GM12878 (cell line): ENCODE measurements around the gene KCNIP2. TPM values are rescaled to one million over a fixed set of nuclear protein-coding genes. Genes with fewer than 3 reads are reported as not detected.

ENCODE experiments used
- ATAC-seq: fragments of 200-7000 bp; cut with Tn5 transposase; 3 replicates; pipeline ENCODE4 v1.9.1; 2020; ENCODE audit warnings: mild to moderate bottlenecking, moderate library complexity
- BruUV-seq: library from RNA; stranded (reverse); fragments of 400-500 nt; replicated peaks from 2 replicates; lab custom pipeline; 2021; lab: Mats Ljungman, UMichigan
- CTCF ChIA-PET: fragments of 300-600 bp; sonication (Branson Sonifier 250); formaldehyde crosslinking; extraction: SDS; loops from one replicate; lab custom pipeline; 2021; ENCODE audit warnings: inconsistent platforms; lab: Yijun Ruan, JAX
- POLR2A ChIA-PET: fragments of 350-600 bp; formaldehyde crosslinking; extraction: SDS; loops from one replicate; lab custom pipeline; 2021; ENCODE audit warnings: inconsistent platforms; lab: Charles Lee
- RAD21 ChIA-PET: fragments of 300-600 bp; sonication (Branson Sonifier 250); formaldehyde crosslinking; loops from one replicate; lab custom pipeline; 2023; ENCODE audit warnings: antibody characterized with exemption; ENCODE audit not compliant: unreplicated experiment; lab: Charles Lee
- SMC1A ChIA-PET: fragments of 300-600 bp; sonication (Branson Sonifier 250); formaldehyde crosslinking; loops from one replicate; lab custom pipeline; 2023; ENCODE audit not compliant: unreplicated experiment, uncharacterized antibody; lab: Charles Lee
- DNase-seq: peaks from one replicate; pipeline ENCODE4 v3.0.0-alpha.2; 2011; ENCODE audit warnings: low read depth, low spot score
- FAIRE-seq: peaks from 3 replicates; lab custom pipeline; 2011; peaks lifted over from hg19 to GRCh38; lab: Jason Lieb, UNC
- H2AFZ ChIP-seq: 2 replicates; pipeline ENCODE4 v1.6.0; 2011; ENCODE audit warnings: low read depth, low read length, control low read depth; ENCODE audit not compliant: control insufficient read depth
- H3K27ac ChIP-seq: 2 replicates; pipeline ENCODE4 v1.5.1; 2011; ENCODE audit warnings: control low read depth; ENCODE audit not compliant: control insufficient read depth, insufficient read depth
- H3K27me3 ChIP-seq, 2 experiments: replicated peaks in 1 of 2; 2 replicates each; pipeline versions ENCODE4 v1.6.0 to v1.6.1; 2011; ENCODE audit warnings: low read length in 1 of 2; ENCODE audit not compliant: control insufficient read depth in 2 of 2, insufficient read depth in 2 of 2
- H3K36me3 ChIP-seq, 2 experiments: 2 replicates each; pipeline ENCODE4 v1.5.1; 2011; ENCODE audit warnings: low read length in 1 of 2; ENCODE audit not compliant: control insufficient read depth in 2 of 2, insufficient read depth in 2 of 2
- H3K4me1 ChIP-seq: 2 replicates; pipeline ENCODE4 v1.6.1; 2011; ENCODE audit warnings: mild to moderate bottlenecking, low read length, moderate library complexity, mixed read lengths; ENCODE audit not compliant: control insufficient read depth, insufficient read depth
- H3K4me2 ChIP-seq: 2 replicates; pipeline ENCODE4 v1.6.0; 2011; ENCODE audit warnings: control low read depth; ENCODE audit not compliant: control insufficient read depth, insufficient read depth
- H3K4me3 ChIP-seq: fragments of 200-600 bp; sonication (generic); 2 replicates; pipeline ENCODE4 v1.5.1; 2016
- H3K79me2 ChIP-seq: 2 replicates; pipeline ENCODE4 v1.6.0; 2011; ENCODE audit warnings: low read length; ENCODE audit not compliant: control insufficient read depth, insufficient read depth
- H3K9ac ChIP-seq: 2 replicates; pipeline ENCODE4 v1.8.0; 2011; ENCODE audit warnings: low read length, control low read depth, mixed read lengths; ENCODE audit not compliant: control insufficient read depth, insufficient read depth
- H3K9me3 ChIP-seq: replicated peaks from 3 replicates; pipeline ENCODE4 v1.5.1; 2011; ENCODE audit warnings: mild to moderate bottlenecking, low read length; ENCODE audit not compliant: control insufficient read depth, insufficient read depth
- H4K20me1 ChIP-seq: 2 replicates; pipeline ENCODE4 v1.6.0; 2011; ENCODE audit not compliant: control insufficient read depth, insufficient read depth
- BHLHE40 ChIP-seq, 2 experiments: fragments of 450-650 bp in 1 of 2; IDR thresholded peaks; 2 replicates each; pipeline ENCODE4 v1.6.1; 2011 to 2017; ENCODE audit warnings: low read depth in 2 of 2, borderline replicate concordance in 1 of 2, improper control_type of control experiment in 1 of 2, low read length in 1 of 2, mild to moderate bottlenecking in 1 of 2
- CEBPB ChIP-seq, 2 experiments: fragments of 150-350 bp in 1 of 2; IDR thresholded peaks; 2 replicates each; pipeline ENCODE4 v1.6.1; 2012 to 2014; ENCODE audit warnings: low read depth in 2 of 2, low read length in 2 of 2, borderline replicate concordance in 1 of 2, inconsistent platforms in 1 of 2
- EGR1 ChIP-seq, 2 experiments: IDR thresholded peaks; 1 replicate in 1 of 2; 2 replicates in 1 of 2; pipeline ENCODE4 v1.6.1; 2011 to 2012; ENCODE audit warnings: low read depth in 2 of 2, low read length in 2 of 2, borderline replicate concordance in 1 of 2, mild to moderate bottlenecking in 1 of 2, moderate library complexity in 1 of 2
- FOXK2 ChIP-seq: fragments of 450-650 bp; IDR thresholded peaks from 2 replicates; pipeline ENCODE4 v1.6.1; 2017; ENCODE audit warnings: mild to moderate bottlenecking, moderate library complexity
- JUNB ChIP-seq: IDR thresholded peaks from 2 replicates; pipeline ENCODE4 v1.6.1; 2016; ENCODE audit warnings: antibody characterized with exemption, mild to moderate bottlenecking
- NBN ChIP-seq: fragments of 450-650 bp; IDR thresholded peaks from 2 replicates; pipeline ENCODE4 v1.6.1; 2016
- POLR2AphosphoS5 ChIP-seq: IDR thresholded peaks from 2 replicates; pipeline ENCODE4 v1.6.1; 2011; ENCODE audit warnings: mild to moderate bottlenecking, low read length, inconsistent platforms
- RB1 ChIP-seq: fragments of 450-650 bp; formaldehyde crosslinking; IDR thresholded peaks from 2 replicates; pipeline ENCODE4 v1.6.1; 2017; ENCODE audit warnings: mild to moderate bottlenecking, borderline replicate concordance
- SMARCA5 ChIP-seq: fragments of 450-650 bp; IDR thresholded peaks from 2 replicates; pipeline ENCODE4 v1.6.1; 2017; ENCODE audit warnings: mild to moderate bottlenecking
- SP1 ChIP-seq: IDR thresholded peaks from one replicate; pipeline ENCODE4 v1.6.1; 2011; ENCODE audit warnings: low read depth, low read length
- SUZ12 ChIP-seq: fragments of 200-600 bp; sonication (generic); IDR thresholded peaks from one replicate; pipeline ENCODE4 v1.6.1; 2018; ENCODE audit warnings: antibody characterized with exemption, mild to moderate bottlenecking; ENCODE audit not compliant: unreplicated experiment
- TARDBP ChIP-seq: IDR thresholded peaks from 2 replicates; pipeline ENCODE4 v1.6.1; 2016; ENCODE audit warnings: borderline replicate concordance
- TCF12 ChIP-seq: IDR thresholded peaks from 2 replicates; pipeline ENCODE4 v1.6.1; 2011; ENCODE audit warnings: low read depth, mild to moderate bottlenecking, low read length
- YY1 ChIP-seq: IDR thresholded peaks from 2 replicates; pipeline ENCODE4 v1.6.1; 2011; ENCODE audit warnings: low read depth, mild to moderate bottlenecking, low read length
- WGBS: methylation state at CpG from one replicate; pipeline ENCODE4 v1.1.6; 2016; ENCODE audit warnings: low lambda C conversion rate; ENCODE audit not compliant: insufficient replicate concordance, insufficient coverage; ENCODE audit errors: missing lambda C conversion rate; 5-methylcytosine and 5-hydroxymethylcytosine counted together
- in situ Hi-C: fragments of 300-500 bp; cut with MboI; formaldehyde crosslinking; loops from 9 replicates; pipeline ENCODE4 v1.14.3; 2018; ENCODE audit warnings: mixed read lengths
- intact Hi-C: fragments of 100-400 bp; cut with micrococcal nuclease; formaldehyde crosslinking; loops from one replicate; pipeline ENCODE4 v1.14.2; 2022; ENCODE audit not compliant: unreplicated experiment
- polyA plus RNA-seq, 11 experiments: library from polyadenylated mRNA; depleted of rRNA in 4 of 11; unstranded in 6 of 11; stranded (reverse) in 5 of 11; fragments of >200 nt; fragmentation: Nextera tagmentation in 4 of 11; fragmentation: Illumina TruSeq in 1 of 11; extraction: Ambion mirVana in 4 of 11; extraction: Trizol in 1 of 11; gene quantifications; 1 replicate in 1 of 11; 2 replicates in 10 of 11; pipeline versions ENCODE4 v1.2.1 to v1.2.3, GENCODE V29; 2011 to 2016; ENCODE audit warnings: inconsistent platforms in 2 of 11, missing spikeins in 2 of 11, low read depth in 1 of 11
- total RNA-seq, 4 experiments: library from RNA; depleted of rRNA in 3 of 4; stranded (reverse); fragments of >200 nt in 3 of 4; fragmentation: Illumina TruSeq in 1 of 4; extraction: Trizol in 1 of 4; gene quantifications; 2 replicates each; pipeline versions ENCODE4 v1.2.1 to v1.2.3, GENCODE V29; 2013 to 2021
- TF ChIP-seq, protein P1 (sequence below): fragments of 450-650 bp; IDR thresholded peaks from 2 replicates; pipeline ENCODE4 v1.6.1; 2016; ENCODE audit warnings: mild to moderate bottlenecking
- TF ChIP-seq, protein P2 (sequence below): fragments of 450-650 bp; formaldehyde crosslinking; IDR thresholded peaks from 2 replicates; pipeline ENCODE4 v1.4.0; 2022; ENCODE audit warnings: mild to moderate bottlenecking, moderate library complexity
- TF ChIP-seq, protein P3 (sequence below): IDR thresholded peaks from 2 replicates; pipeline ENCODE4 v1.6.1; 2012; ENCODE audit warnings: low read length, inconsistent platforms

Gene KCNIP2
- total and polyA plus RNA-seq, 10 of the 15 experiments (the other 5 are each of a cell fraction or from before 2014, with no cell fraction given) = 0.46 to 4.3 (median 1.7) TPM

DNA sequence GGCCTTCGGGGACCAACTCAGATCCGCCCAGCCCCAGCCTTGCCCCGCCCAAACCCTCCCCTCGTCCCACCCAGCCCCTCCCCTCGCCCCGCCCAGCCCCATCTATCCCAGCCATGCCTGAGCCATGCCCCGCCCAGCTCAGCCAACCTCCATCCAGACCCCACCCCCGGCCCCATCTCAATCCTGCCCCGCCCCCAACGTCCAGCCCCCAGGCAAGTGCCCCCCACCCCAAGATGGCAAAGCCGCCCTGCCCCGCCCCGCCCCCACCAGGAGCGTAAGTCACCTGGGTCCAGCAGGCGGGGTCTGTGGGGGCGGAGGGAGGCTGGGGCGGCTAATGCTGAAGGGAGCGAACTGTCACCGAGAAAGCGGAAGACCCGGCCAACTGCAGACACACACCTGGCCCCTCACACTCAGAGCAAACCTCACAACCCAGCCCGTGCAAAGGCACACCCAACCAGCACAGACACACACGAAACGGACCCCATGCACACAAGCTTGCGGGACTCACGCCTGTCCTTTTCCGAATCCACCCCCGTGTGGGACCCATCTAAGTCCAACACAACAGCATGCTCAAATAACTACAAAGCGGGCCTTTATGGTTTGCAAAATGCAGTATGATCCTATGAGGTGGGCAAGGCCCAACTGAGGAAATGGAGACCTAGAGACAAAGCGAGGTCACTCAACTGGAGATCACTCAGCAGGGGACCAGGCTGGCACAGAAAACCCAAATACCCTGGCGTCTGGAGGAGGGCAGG is 13.9 kb downstream of the KCNIP2 start:
- Histone ChIP-seq H2AFZ (peak overlapping the region; percentile 85), H3K4me3 (peak overlapping the region; percentile 63; the same call in 1 of the 2 replicates), H3K36me3 (peaks cover 0 to 4% of the 10 kb centered on the region in 2 experiments; a peak in 1 of 4 replicates), H4K20me1 (no peaks in the 10 kb centered on the region), H3K9me3 (no peaks in the 10 kb centered on the region), H3K27me3 (no peaks in the 10 kb centered on the region), H3K27ac (peak overlapping the region; percentile 82), H3K4me1 (peaks cover 22% of the 10 kb centered on the region), H3K79me2 (no peaks in the 10 kb centered on the region), H3K4me2 (peak overlapping the region; percentile 97), H3K9ac (peak overlapping the region; percentile 43)
- WGBS = 5% methylated on average over 15 of the region's 31 CpGs
- SMC1A ChIA-PET = interaction anchor here (1.0 to 1.8 kb wide), 4 partner anchors 11 to 227 kb away, joined by 3 to 5 read pairs (median 4); no protein-coding TSS in a partner anchor
- DNase-seq = no peak
- intact Hi-C loops (loop anchor here (1.0 kb wide), 1 partner anchor 11 kb away; the partner anchor contains the start of gene OGA), in situ Hi-C loops (no loop called here)
- CTCF ChIA-PET = interaction anchor here (0.5 to 2.1 kb wide), 4 partner anchors 11 to 180 kb away, joined by 3 to 10 read pairs (median 4); no protein-coding TSS in a partner anchor
- RAD21 ChIA-PET = interaction anchor here (0.7 to 1.5 kb wide), 7 partner anchors 11 to 179 kb away, joined by 3 to 15 read pairs (median 5); partner anchors contain the start of gene OGA
- no peak for FAIRE-seq
- POLR2A ChIA-PET = interaction anchor here (0.5 to 4.5 kb wide), 5 partner anchors 8 to 178 kb away, joined by 3 to 33 read pairs (median 4); partner anchors contain the start of gene OGA
- BruUV-seq = no TSS peak
- peak; percentile 65 for ATAC-seq
- TF ChIP-seq SMARCA5 (0 out of 2 replicates have a peak, but pooled peaks have one; percentile 36), FOXK2 (0 out of 2 replicates have a peak, but pooled peaks have one; percentile 32), SP1 (no peak), NBN (peak; percentile 11; the same call in 1 of the 2 replicates), YY1 (no peak), POLR2AphosphoS5 (no peak), RB1 (no peak), JUNB (no peak), CEBPB (IDR thresholded peaks at IDR 0.05; ENCODE audit: borderline replicate concordance in 1 of 2, low read depth in 2 of 2, low read length in 2 of 2) (no peak), TCF12 (no peak), EGR1 (IDR thresholded peaks at IDR 0.05; ENCODE audit: borderline replicate concordance in 1 of 2, low read depth in 2 of 2, low read length in 2 of 2) (peak in 1 of 2 experiments; percentile 85; a peak in 2 of 3 replicates), TARDBP (no peak), SUZ12 (no peak), BHLHE40 (IDR thresholded peaks at IDR 0.05; ENCODE audit: borderline replicate concordance in 1 of 2, low read depth in 2 of 2, low read length in 1 of 2) (peak in 1 of 2 experiments; percentile 17; a peak in 1 of 4 replicates)
- TF ChIP-seq, protein P1, sequence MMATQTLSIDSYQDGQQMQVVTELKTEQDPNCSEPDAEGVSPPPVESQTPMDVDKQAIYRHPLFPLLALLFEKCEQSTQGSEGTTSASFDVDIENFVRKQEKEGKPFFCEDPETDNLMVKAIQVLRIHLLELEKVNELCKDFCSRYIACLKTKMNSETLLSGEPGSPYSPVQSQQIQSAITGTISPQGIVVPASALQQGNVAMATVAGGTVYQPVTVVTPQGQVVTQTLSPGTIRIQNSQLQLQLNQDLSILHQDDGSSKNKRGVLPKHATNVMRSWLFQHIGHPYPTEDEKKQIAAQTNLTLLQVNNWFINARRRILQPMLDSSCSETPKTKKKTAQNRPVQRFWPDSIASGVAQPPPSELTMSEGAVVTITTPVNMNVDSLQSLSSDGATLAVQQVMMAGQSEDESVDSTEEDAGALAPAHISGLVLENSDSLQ = no peak
- TF ChIP-seq, protein P2, sequence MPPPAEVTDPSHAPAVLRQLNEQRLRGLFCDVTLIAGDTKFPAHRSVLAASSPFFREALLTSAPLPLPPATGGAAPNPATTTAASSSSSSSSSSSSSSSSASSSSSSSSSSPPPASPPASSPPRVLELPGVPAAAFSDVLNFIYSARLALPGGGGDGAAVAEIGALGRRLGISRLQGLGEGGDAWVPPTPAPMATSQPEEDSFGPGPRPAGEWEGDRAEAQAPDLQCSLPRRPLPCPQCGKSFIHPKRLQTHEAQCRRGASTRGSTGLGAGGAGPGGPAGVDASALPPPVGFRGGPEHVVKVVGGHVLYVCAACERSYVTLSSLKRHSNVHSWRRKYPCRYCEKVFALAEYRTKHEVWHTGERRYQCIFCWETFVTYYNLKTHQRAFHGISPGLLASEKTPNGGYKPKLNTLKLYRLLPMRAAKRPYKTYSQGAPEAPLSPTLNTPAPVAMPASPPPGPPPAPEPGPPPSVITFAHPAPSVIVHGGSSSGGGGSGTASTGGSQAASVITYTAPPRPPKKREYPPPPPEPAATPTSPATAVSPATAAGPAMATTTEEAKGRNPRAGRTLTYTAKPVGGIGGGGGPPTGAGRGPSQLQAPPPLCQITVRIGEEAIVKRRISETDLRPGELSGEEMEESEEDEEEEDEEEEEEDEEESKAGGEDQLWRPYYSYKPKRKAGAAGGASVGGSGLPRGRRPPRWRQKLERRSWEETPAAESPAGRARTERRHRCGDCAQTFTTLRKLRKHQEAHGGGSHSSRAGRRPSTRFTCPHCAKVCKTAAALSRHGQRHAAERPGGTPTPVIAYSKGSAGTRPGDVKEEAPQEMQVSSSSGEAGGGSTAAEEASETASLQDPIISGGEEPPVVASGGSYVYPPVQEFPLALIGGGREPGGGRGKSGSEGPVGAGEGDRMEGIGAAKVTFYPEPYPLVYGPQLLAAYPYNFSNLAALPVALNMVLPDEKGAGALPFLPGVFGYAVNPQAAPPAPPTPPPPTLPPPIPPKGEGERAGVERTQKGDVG (CRISPR knock-in tag) = no peak
- TF ChIP-seq, protein P3, sequence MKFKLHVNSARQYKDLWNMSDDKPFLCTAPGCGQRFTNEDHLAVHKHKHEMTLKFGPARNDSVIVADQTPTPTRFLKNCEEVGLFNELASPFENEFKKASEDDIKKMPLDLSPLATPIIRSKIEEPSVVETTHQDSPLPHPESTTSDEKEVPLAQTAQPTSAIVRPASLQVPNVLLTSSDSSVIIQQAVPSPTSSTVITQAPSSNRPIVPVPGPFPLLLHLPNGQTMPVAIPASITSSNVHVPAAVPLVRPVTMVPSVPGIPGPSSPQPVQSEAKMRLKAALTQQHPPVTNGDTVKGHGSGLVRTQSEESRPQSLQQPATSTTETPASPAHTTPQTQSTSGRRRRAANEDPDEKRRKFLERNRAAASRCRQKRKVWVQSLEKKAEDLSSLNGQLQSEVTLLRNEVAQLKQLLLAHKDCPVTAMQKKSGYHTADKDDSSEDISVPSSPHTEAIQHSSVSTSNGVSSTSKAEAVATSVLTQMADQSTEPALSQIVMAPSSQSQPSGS = no peak
